ENCODE measurements around the gene RHBDF2. TPM values are rescaled to one million over a fixed set of nuclear protein-coding genes. Genes with fewer than 3 reads are reported as not detected.
A peak's percentile ranks its signal among the peaks of the same experiment; 100 is the strongest.

Gene RHBDF2
- total and polyA plus RNA-seq, 5 donors from 2014 or later, result 2.5 to 23.8 (median 3.7) TPM

- Histone ChIP-seq H3K9me3 (ENCODE audit: control insufficient read depth in 2 of 2, low read length in 2 of 2) (no peaks in the 10 kb centered on the region), H3K4me1 (ENCODE audit: control insufficient read depth, insufficient read depth, low read length, poor library complexity, severe bottlenecking) (peaks cover 3% of the 10 kb centered on the region), H3K36me3 (ENCODE audit: control insufficient read depth, insufficient read depth, low read length) (no peaks in the 10 kb centered on the region), H3K27ac (ENCODE audit: insufficient read depth, low read length, poor library complexity, severe bottlenecking) (no peak overlapping the region), H3K27me3 (ENCODE audit: control insufficient read depth, insufficient read depth, low read length) (no peaks in the 10 kb centered on the region), H3K4me3 (ENCODE audit: low read depth, low read length) (no peak overlapping the region)
- Mint-ChIP-seq H3K4me3 (no peak overlapping the region), H3K36me3 (peaks cover 6% of the 10 kb centered on the region), H3K4me1 (peaks cover 9 to 39% (median 15%) of the 10 kb centered on the region in 4 donors), H3K27me3 (no peaks in the 10 kb centered on the region), H3K27ac (peak overlapping the region in 1 of 3 donors; percentile 1), H3K9me3 (no peaks in the 10 kb centered on the region)
- no peak for ATAC-seq (ENCODE audit: low read depth in 2 of 2)
- DNase-seq, result no peak
Measured at GRCh38 chr17:76422860-76423259, 78.4 kb downstream of the RHBDF2 start.

- Histone ChIP-seq H3K9me3 (ENCODE audit: control insufficient read depth in 2 of 2, low read length in 2 of 2) (no peaks in the 10 kb centered on the region), H3K27ac (ENCODE audit: insufficient read depth, low read length, poor library complexity, severe bottlenecking) (no peak overlapping the region), H3K4me1 (ENCODE audit: control insufficient read depth, insufficient read depth, low read length, poor library complexity, severe bottlenecking) (peaks cover 3% of the 10 kb centered on the region), H3K27me3 (ENCODE audit: control insufficient read depth, insufficient read depth, low read length) (no peaks in the 10 kb centered on the region), H3K36me3 (ENCODE audit: control insufficient read depth, insufficient read depth, low read length) (peaks cover 4% of the 10 kb centered on the region), H3K4me3 (ENCODE audit: low read depth, low read length) (no peak overlapping the region)
- Mint-ChIP-seq H3K4me3 (no peak overlapping the region), H3K4me1 (peaks cover 11 to 43% (median 17%) of the 10 kb centered on the region in 4 donors), H3K27me3 (no peaks in the 10 kb centered on the region), H3K9me3 (no peaks in the 10 kb centered on the region), H3K27ac (peak overlapping the region in 1 of 3 donors; percentile 73), H3K36me3 (peaks cover 11% of the 10 kb centered on the region)
- no peak for DNase-seq
- ATAC-seq (ENCODE audit: low read depth in 2 of 2), result no peak
Measured at GRCh38 chr17:76422406-76422805, 78.8 kb downstream of the RHBDF2 start.

GRCh38 chr17:76421044-76421407 lies 80.2 kb downstream of the RHBDF2 start:
- H3K4me3 Mint-ChIP-seq, result no peak overlapping the region
- Histone ChIP-seq H3K4me3 (ENCODE audit: low read depth, low read length) (no peak overlapping the region), H3K27me3 (ENCODE audit: control insufficient read depth, insufficient read depth, low read length) (no peaks in the 10 kb centered on the region), H3K36me3 (ENCODE audit: control insufficient read depth, insufficient read depth, low read length) (peaks cover 5% of the 10 kb centered on the region), H3K27ac (ENCODE audit: insufficient read depth, low read length, poor library complexity, severe bottlenecking) (no peak overlapping the region), H3K4me1 (ENCODE audit: control insufficient read depth, insufficient read depth, low read length, poor library complexity, severe bottlenecking) (peaks cover 3% of the 10 kb centered on the region), H3K9me3 (ENCODE audit: control insufficient read depth in 2 of 2, low read length in 2 of 2) (no peaks in the 10 kb centered on the region)
- H3K27ac Mint-ChIP-seq, result peak overlapping the region in 1 of 3 donors; percentile 87
- no peaks in the 10 kb centered on the region for H3K27me3 Mint-ChIP-seq
- ATAC-seq (ENCODE audit: low read depth in 2 of 2) (no peak), DNase-seq (no peak)
- H3K9me3 Mint-ChIP-seq, result no peaks in the 10 kb centered on the region
- peaks cover 0 to 43% (median 13%) of the 10 kb centered on the region in 4 donors for H3K4me1 Mint-ChIP-seq
- peaks cover 12% of the 10 kb centered on the region for H3K36me3 Mint-ChIP-seq

Other genes with a start within 250 kb of the RHBDF2 start
- gene UBALD2, start 236.1 kb downstream of the RHBDF2 start, total RNA-seq, result 247 TPM
- 1 to 10 TPM; 3.9 to 9.2 (median 7.3) TPM for gene UBALD2, start 236.1 kb downstream of the RHBDF2 start, polyA plus RNA-seq
- 2.2 TPM for gene QRICH2, start 193.1 kb downstream of the RHBDF2 start, total RNA-seq
- under 1 TPM in 1 of 4 donors, not detected in 3; 0.50 TPM for gene QRICH2, start 193.1 kb downstream of the RHBDF2 start, polyA plus RNA-seq
- 37.1 TPM for gene PRPSAP1, start 147.5 kb downstream of the RHBDF2 start, total RNA-seq
- gene PRPSAP1, start 147.5 kb downstream of the RHBDF2 start, polyA plus RNA-seq, result 10 to 100 TPM; 41.4 to 56.1 (median 54.0) TPM
- gene SPHK1, start 116.8 kb downstream of the RHBDF2 start, total RNA-seq, result 0.52 TPM
- gene SPHK1, start 116.8 kb downstream of the RHBDF2 start, polyA plus RNA-seq, result under 1 TPM in 2 of 4 donors, not detected in 2; 0.09 to 0.12 TPM
- 34.3 TPM for gene UBE2O, start 48.3 kb downstream of the RHBDF2 start, total RNA-seq
- gene UBE2O, start 48.3 kb downstream of the RHBDF2 start, polyA plus RNA-seq, result 1 to 10 TPM; 3.1 to 9.0 (median 6.4) TPM
- gene AANAT, start 33.8 kb downstream of the RHBDF2 start, total RNA-seq, result not detected
- not detected for gene AANAT, start 33.8 kb downstream of the RHBDF2 start, polyA plus RNA-seq
- gene CYGB, start 36.3 kb upstream of the RHBDF2 start, total RNA-seq, result not detected
- gene CYGB, start 36.3 kb upstream of the RHBDF2 start, polyA plus RNA-seq, result not detected
- not detected for gene PRCD, start 38.6 kb upstream of the RHBDF2 start, total RNA-seq
- gene PRCD, start 38.6 kb upstream of the RHBDF2 start, polyA plus RNA-seq, result under 1 TPM in 1 of 4 donors, not detected in 3; 0.52 TPM
- 0.39 TPM for gene ST6GALNAC2, start 84.4 kb upstream of the RHBDF2 start, total RNA-seq
- under 1 TPM in 2 of 4 donors, not detected in 2; 0.08 to 0.13 TPM for gene ST6GALNAC2, start 84.4 kb upstream of the RHBDF2 start, polyA plus RNA-seq
- gene ST6GALNAC1, start 142.3 kb upstream of the RHBDF2 start, total RNA-seq, result 8.5 TPM
- gene ST6GALNAC1, start 142.3 kb upstream of the RHBDF2 start, polyA plus RNA-seq, result 1 to 10 TPM in 3 of 4 donors, under 1 TPM in 1; 0.33 to 3.7 (median 1.9) TPM
- gene MXRA7, start 209.5 kb upstream of the RHBDF2 start, total RNA-seq, result 5.0 TPM
- gene MXRA7, start 209.5 kb upstream of the RHBDF2 start, polyA plus RNA-seq, result 1 to 10 TPM; 2.2 to 8.8 (median 5.4) TPM
- gene JMJD6, start 225.2 kb upstream of the RHBDF2 start, total RNA-seq, result 124 TPM
- 10 to 100 TPM; 21.0 to 38.3 (median 33.6) TPM for gene JMJD6, start 225.2 kb upstream of the RHBDF2 start, polyA plus RNA-seq
- gene METTL23, start 225.4 kb upstream of the RHBDF2 start, total RNA-seq, result 44.1 TPM
- 100 to 1,000 TPM; 130 to 175 (median 162) TPM for gene METTL23, start 225.4 kb upstream of the RHBDF2 start, polyA plus RNA-seq
- 444 TPM for gene SRSF2, start 235.9 kb upstream of the RHBDF2 start, total RNA-seq
- 100 to 1,000 TPM in 1 of 4 donors, 10 to 100 TPM in 3; 86.0 to 113 (median 93.7) TPM for gene SRSF2, start 235.9 kb upstream of the RHBDF2 start, polyA plus RNA-seq
- gene MFSD11, start 236.7 kb upstream of the RHBDF2 start, total RNA-seq, result 45.6 TPM
- 10 to 100 TPM; 22.3 to 38.5 (median 26.1) TPM for gene MFSD11, start 236.7 kb upstream of the RHBDF2 start, polyA plus RNA-seq

All from CD4-positive, CD25-positive, alpha-beta regulatory T cell (primary cell).